HepG2 (cell line): Measurements from ENCODE around the gene VDAC1. TPM values are rescaled to one million over a fixed set of nuclear protein-coding genes. Genes with fewer than 3 reads are reported as not detected.

Experiments
- ASH2L ChIP-seq: fragments of 300-600, 200-600 bp; sonication (generic); IDR thresholded peaks from 2 replicates; pipeline ENCODE4 v1.7.0; 2017; ENCODE audit warnings: low read depth, mild to moderate bottlenecking, moderate library complexity, mixed read lengths, low read length; ENCODE audit not compliant: insufficient read length
- JARID2 ChIP-seq: sonication (generic); formaldehyde crosslinking; IDR thresholded peaks from 2 replicates; pipeline ENCODE4 v1.8.1; 2023; ENCODE audit warnings: missing genetic modification reagents, inconsistent platforms; ENCODE audit not compliant: insufficient replicate concordance
- KDM3A ChIP-seq: IDR thresholded peaks from 2 replicates; pipeline ENCODE4 v1.6.1; 2018; ENCODE audit warnings: low read depth, missing compliant biosample characterization
- NFE2L1 ChIP-seq: sonication (generic); formaldehyde crosslinking; IDR thresholded peaks from 2 replicates; pipeline ENCODE4 v1.4.0; 2020; ENCODE audit warnings: missing genetic modification reagents, mild to moderate bottlenecking, borderline replicate concordance
- NFKB2 ChIP-seq: sonication (generic); formaldehyde crosslinking; IDR thresholded peaks from 2 replicates; pipeline ENCODE4 v1.4.0; 2020; ENCODE audit warnings: missing genetic modification reagents, borderline replicate concordance
- RFXAP ChIP-seq: sonication (generic); formaldehyde crosslinking; IDR thresholded peaks from 2 replicates; pipeline ENCODE4 v1.4.0; 2020; ENCODE audit warnings: missing genetic modification reagents, borderline replicate concordance
- STAT6 ChIP-seq: sonication (generic); formaldehyde crosslinking; IDR thresholded peaks from 2 replicates; pipeline ENCODE4 v1.4.0; 2020; ENCODE audit warnings: missing genetic modification reagents, mild to moderate bottlenecking, borderline replicate concordance
- TP53 ChIP-seq: sonication (generic); formaldehyde crosslinking; conservative IDR thresholded peaks from 2 replicates; pipeline ENCODE4 v1.4.0; 2020; ENCODE audit warnings: missing genetic modification reagents
- ZFP36L2 ChIP-seq: sonication (generic); formaldehyde crosslinking; IDR thresholded peaks from 2 replicates; pipeline ENCODE4 v1.4.0; 2020; ENCODE audit warnings: missing genetic modification reagents
- ZFP90 ChIP-seq: sonication (generic); formaldehyde crosslinking; IDR thresholded peaks from 2 replicates; pipeline ENCODE4 v1.8.0; 2022; ENCODE audit warnings: missing genetic modification reagents, mild to moderate bottlenecking, inconsistent platforms, borderline replicate concordance
- ZHX2 ChIP-seq, 2 experiments: sonication (generic) in 1 of 2; formaldehyde crosslinking in 1 of 2; IDR thresholded peaks; 2 replicates each; pipeline versions ENCODE4 v1.6.1 to v1.9.0; 2014 to 2022; ENCODE audit warnings: antibody characterized with exemption in 1 of 2, borderline replicate concordance in 1 of 2, inconsistent platforms in 1 of 2, low read depth in 1 of 2, missing genetic modification reagents in 1 of 2
- ZNF124 ChIP-seq: sonication (generic); formaldehyde crosslinking; IDR thresholded peaks from 2 replicates; pipeline ENCODE4 v1.4.0; 2020; ENCODE audit warnings: missing genetic modification reagents
- ZNF274 ChIP-seq: sonication (generic); formaldehyde crosslinking; IDR thresholded peaks from 2 replicates; pipeline ENCODE4 v1.5.1; 2020; ENCODE audit warnings: mild to moderate bottlenecking, missing genetic modification reagents
- ZNF326 ChIP-seq: sonication (generic); formaldehyde crosslinking; IDR thresholded peaks from 2 replicates; pipeline ENCODE4 v1.4.0; 2020; ENCODE audit warnings: missing genetic modification reagents, borderline replicate concordance
- ZNF343 ChIP-seq: sonication (generic); formaldehyde crosslinking; IDR thresholded peaks from 2 replicates; pipeline ENCODE4 v1.4.0; 2020; ENCODE audit warnings: mild to moderate bottlenecking, missing genetic modification reagents
- ZNF597 ChIP-seq: sonication (generic); formaldehyde crosslinking; IDR thresholded peaks from 2 replicates; pipeline ENCODE4 v1.5.0; 2020; ENCODE audit warnings: missing genetic modification reagents
- ZNF83 ChIP-seq: sonication (generic); formaldehyde crosslinking; IDR thresholded peaks from 2 replicates; pipeline ENCODE4 v1.4.0; 2020; ENCODE audit warnings: missing genetic modification reagents, mild to moderate bottlenecking, borderline replicate concordance
- polyA plus RNA-seq, 8 experiments: library from polyadenylated mRNA; depleted of rRNA in 3 of 8; stranded (reverse) in 7 of 8; unstranded in 1 of 8; fragments of >200 nt; fragmentation: Illumina TruSeq in 4 of 8; extraction: Trizol in 4 of 8; gene quantifications; 2 replicates each; pipeline versions ENCODE4 v1.2.1 to v1.2.3, GENCODE V29; 2011 to 2016; ENCODE audit warnings: low read depth in 4 of 8, missing spikeins in 1 of 8, mixed read lengths in 1 of 8; ENCODE audit not compliant: insufficient read depth in 1 of 8
- total RNA-seq, 5 experiments: library from RNA; depleted of rRNA; stranded (reverse); fragments of >200 nt; fragmentation: Illumina TruSeq; extraction: Trizol; gene quantifications; 2 replicates each; pipeline ENCODE4 v1.2.3, GENCODE V29; 2016; ENCODE audit warnings: low read depth in 1 of 5

VDAC1 gene
- total and polyA plus RNA-seq, 2 of the 13 experiments (the other 11 are each of a cell fraction or from before 2014, with no cell fraction given) = 112 to 380 TPM

- TF ChIP-seq ZNF597 (CRISPR knock-in tag) (no peak), ZNF124 (CRISPR knock-in tag) (no peak; the same call in 1 of the 2 replicates), TP53 (CRISPR knock-in tag) (no peak), ZNF343 (no peak), KDM3A (CRISPR knock-in tag) (peak; percentile 58), ZNF83 (CRISPR knock-in tag) (no peak), ZFP36L2 (CRISPR knock-in tag) (no peak), STAT6 (no peak), NFE2L1 (CRISPR knock-in tag) (no peak), ASH2L (peak; percentile 20), NFKB2 (CRISPR knock-in tag) (0 out of 2 replicates have a peak, but pooled peaks have one; percentile 54), RFXAP (CRISPR knock-in tag) (no peak; the same call in none of the 2 replicates), JARID2 (CRISPR knock-in tag) (no peak), ZNF326 (CRISPR knock-in tag) (no peak), ZNF274 (no peak; the same call in 1 of the 2 replicates), ZHX2 (IDR thresholded peaks at IDR 0.05; ENCODE audit: low read depth) (no peak), ZHX2 (CRISPR knock-in tag; IDR thresholded peaks at IDR 0.05; ENCODE audit: borderline replicate concordance) (no peak; the same call in 1 of the 2 replicates), ZFP90 (CRISPR knock-in tag) (peak; percentile 38; the same call in 1 of the 2 replicates)
Measured at GRCh38 chr5:134004626-134005416, at the start of gene VDAC1 (continued).
